ENCODE results near the gene RNASEH2C. TPM values are rescaled to one million over a fixed set of nuclear protein-coding genes. Genes with fewer than 3 reads are reported as not detected.

The RNASEH2C gene
- total RNA-seq, 1 experiment from 2014 or later = 76.4 TPM

DNA sequence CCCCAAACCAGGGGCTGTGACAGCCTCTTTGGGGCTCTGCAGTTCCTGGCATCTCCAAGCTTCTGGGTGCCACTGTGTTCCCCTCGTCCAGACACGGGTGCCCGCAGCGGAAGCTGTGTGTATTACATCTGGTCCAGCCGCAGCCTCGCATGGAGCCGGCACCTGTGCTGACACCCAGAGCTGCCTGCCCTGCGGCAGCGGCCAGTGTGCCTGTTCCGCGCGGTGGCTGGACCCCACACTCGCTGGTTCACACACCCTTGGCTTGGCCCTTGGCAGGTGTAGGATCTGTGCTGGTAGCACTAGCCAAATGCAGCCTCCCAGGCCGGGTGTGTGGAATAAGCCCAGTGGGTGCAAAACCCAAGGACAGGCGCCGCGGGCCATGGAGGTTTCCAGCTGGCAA is 24.5 kb upstream of the RNASEH2C start:
- BruUV-seq (replicated peaks) = no TSS peak
- ChIA-PET POLR2A (no interaction called here), CTCF (interaction anchor here (0.6 to 1.6 kb wide), 17 partner anchors 24 to 213 kb away, joined by 3 to 17 read pairs (median 5); partner anchors contain the start of genes CCDC85B, MUS81, OVOL1 and RNASEH2C)
- H3K4me1 Mint-ChIP-seq (ENCODE audit: low read depth, unreplicated experiment) = no peaks in the 10 kb centered on the region
- no peak for DNase-seq
- H3K36me3 Mint-ChIP-seq (ENCODE audit: insufficient read depth, unreplicated experiment) = no peaks in the 10 kb centered on the region
- no peak overlapping the region for H3K27ac Mint-ChIP-seq (ENCODE audit: unreplicated experiment)
- TF ChIP-seq, protein P1, sequence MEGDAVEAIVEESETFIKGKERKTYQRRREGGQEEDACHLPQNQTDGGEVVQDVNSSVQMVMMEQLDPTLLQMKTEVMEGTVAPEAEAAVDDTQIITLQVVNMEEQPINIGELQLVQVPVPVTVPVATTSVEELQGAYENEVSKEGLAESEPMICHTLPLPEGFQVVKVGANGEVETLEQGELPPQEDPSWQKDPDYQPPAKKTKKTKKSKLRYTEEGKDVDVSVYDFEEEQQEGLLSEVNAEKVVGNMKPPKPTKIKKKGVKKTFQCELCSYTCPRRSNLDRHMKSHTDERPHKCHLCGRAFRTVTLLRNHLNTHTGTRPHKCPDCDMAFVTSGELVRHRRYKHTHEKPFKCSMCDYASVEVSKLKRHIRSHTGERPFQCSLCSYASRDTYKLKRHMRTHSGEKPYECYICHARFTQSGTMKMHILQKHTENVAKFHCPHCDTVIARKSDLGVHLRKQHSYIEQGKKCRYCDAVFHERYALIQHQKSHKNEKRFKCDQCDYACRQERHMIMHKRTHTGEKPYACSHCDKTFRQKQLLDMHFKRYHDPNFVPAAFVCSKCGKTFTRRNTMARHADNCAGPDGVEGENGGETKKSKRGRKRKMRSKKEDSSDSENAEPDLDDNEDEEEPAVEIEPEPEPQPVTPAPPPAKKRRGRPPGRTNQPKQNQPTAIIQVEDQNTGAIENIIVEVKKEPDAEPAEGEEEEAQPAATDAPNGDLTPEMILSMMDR (IDR thresholded peaks at IDR 0.05; ENCODE audit: insufficient read depth in 1 of 2, low read depth in 1 of 2, low read length in 1 of 2, severe bottlenecking in 1 of 2, unreplicated experiment in 1 of 2) = no peak
- no peaks in the 10 kb centered on the region; the same call in none of the 2 replicates for H3K27me3 ChIP-seq (replicated peaks; ENCODE audit: control insufficient read depth, insufficient read depth, low read length)
- no peak overlapping the region for H3K4me3 ChIP-seq (ENCODE audit: low read depth, low read length)
- no peak overlapping the region for H3K4me3 Mint-ChIP-seq (ENCODE audit: unreplicated experiment)
- no peaks in the 10 kb centered on the region for H3K4me1 ChIP-seq
- intact Hi-C loops (cut with micrococcal nuclease; ENCODE audit: unreplicated experiment) = no loop called here
- no peaks in the 10 kb centered on the region for H3K9me3 Mint-ChIP-seq (ENCODE audit: unreplicated experiment)
- no peaks in the 10 kb centered on the region for H3K36me3 ChIP-seq (ENCODE audit: control insufficient read depth, insufficient read depth, low read length)
- H3K9me3 ChIP-seq = no peaks in the 10 kb centered on the region
- H3K27me3 Mint-ChIP-seq (ENCODE audit: insufficient read depth, unreplicated experiment) = peaks cover 4% of the 10 kb centered on the region

DNA sequence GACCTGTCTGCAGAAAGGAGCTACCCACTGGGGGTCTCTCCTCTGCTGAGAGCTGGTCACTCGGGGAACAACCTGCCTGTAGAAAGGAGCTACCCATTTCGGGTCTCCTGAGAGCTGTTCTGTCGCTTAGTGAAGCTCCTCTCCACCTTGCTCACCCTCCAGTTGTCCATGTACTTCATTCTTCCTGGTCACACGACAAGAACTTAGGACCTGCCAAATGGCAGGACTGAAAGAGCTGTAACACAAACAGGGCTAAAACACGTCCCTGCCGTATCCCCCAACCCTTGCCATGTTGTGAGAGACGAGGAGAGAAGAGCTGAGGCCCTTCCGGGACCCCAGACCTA is 24.1 kb upstream of the RNASEH2C start:
- intact Hi-C loops (cut with micrococcal nuclease; ENCODE audit: unreplicated experiment) = loop anchor here (1.0 kb wide), 1 partner anchor 74 kb away; no protein-coding TSS in a partner anchor
- DNase-seq = no peak
- no peaks in the 10 kb centered on the region for H3K36me3 Mint-ChIP-seq (ENCODE audit: insufficient read depth, unreplicated experiment)
- Histone ChIP-seq H3K27me3 (replicated peaks; ENCODE audit: control insufficient read depth, insufficient read depth, low read length) (no peaks in the 10 kb centered on the region; the same call in none of the 2 replicates), H3K4me3 (ENCODE audit: low read depth, low read length) (no peak overlapping the region), H3K4me1 (no peaks in the 10 kb centered on the region), H3K36me3 (ENCODE audit: control insufficient read depth, insufficient read depth, low read length) (no peaks in the 10 kb centered on the region), H3K9me3 (no peaks in the 10 kb centered on the region)
- ChIA-PET CTCF (interaction anchor here (0.6 to 1.6 kb wide), 17 partner anchors 24 to 214 kb away, joined by 3 to 17 read pairs (median 5); partner anchors contain the start of genes CCDC85B, MUS81, OVOL1 and RNASEH2C), POLR2A (no interaction called here)
- TF ChIP-seq, protein P1 (IDR thresholded peaks at IDR 0.05; ENCODE audit: insufficient read depth in 1 of 2, low read depth in 1 of 2, low read length in 1 of 2, severe bottlenecking in 1 of 2, unreplicated experiment in 1 of 2) = no peak
- H3K4me1 Mint-ChIP-seq (ENCODE audit: low read depth, unreplicated experiment) = no peaks in the 10 kb centered on the region
- BruUV-seq (replicated peaks) = no TSS peak
- H3K27me3 Mint-ChIP-seq (ENCODE audit: insufficient read depth, unreplicated experiment) = peaks cover 4% of the 10 kb centered on the region
- H3K27ac Mint-ChIP-seq (ENCODE audit: unreplicated experiment) = no peak overlapping the region
- no peaks in the 10 kb centered on the region for H3K9me3 Mint-ChIP-seq (ENCODE audit: unreplicated experiment)
- no peak overlapping the region for H3K4me3 Mint-ChIP-seq (ENCODE audit: unreplicated experiment)

DNA sequence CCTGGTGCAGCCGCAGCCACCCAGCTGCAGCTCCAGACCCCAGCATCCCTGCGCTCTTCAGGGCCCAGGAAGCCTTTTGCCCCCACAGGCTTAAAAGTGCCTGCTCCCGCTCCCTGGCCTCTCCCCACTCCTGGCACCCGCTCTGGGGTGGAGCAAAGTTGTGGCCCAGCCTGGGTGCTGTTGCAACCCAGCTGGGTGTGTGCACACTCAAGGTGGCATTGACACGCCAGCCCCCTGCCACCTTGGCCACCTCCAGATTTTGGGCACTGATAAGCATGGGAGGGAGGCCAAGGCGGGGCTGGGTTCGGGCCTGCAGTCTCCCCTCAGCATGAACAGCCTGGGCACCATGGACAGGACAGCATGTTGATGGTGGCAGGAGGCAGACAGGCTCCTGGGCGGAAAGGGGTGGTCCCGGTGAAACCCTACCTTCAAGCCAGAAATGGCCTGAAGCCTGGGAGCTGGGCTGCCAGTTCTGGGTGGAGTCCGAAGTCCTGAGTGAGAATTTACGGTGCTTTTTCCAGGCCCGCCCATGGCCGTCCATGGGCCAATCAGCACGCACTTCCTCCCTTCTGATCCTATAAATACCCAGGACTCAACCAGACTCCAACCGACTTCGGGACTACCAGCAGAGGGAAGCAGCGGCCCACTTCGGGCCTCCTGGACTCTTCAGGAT is 23.6 kb upstream of the RNASEH2C start:
- ChIA-PET CTCF (interaction anchor here (0.6 to 1.6 kb wide), 16 partner anchors 23 to 214 kb away, joined by 3 to 17 read pairs (median 5); partner anchors contain the start of genes CCDC85B, MUS81, OVOL1 and RNASEH2C), POLR2A (no interaction called here)
- no TSS peak for BruUV-seq (replicated peaks)
- peak; percentile 70 to 76 for DNase-seq
- TF ChIP-seq, protein P1 (IDR thresholded peaks at IDR 0.05; ENCODE audit: insufficient read depth in 1 of 2, low read depth in 1 of 2, low read length in 1 of 2, severe bottlenecking in 1 of 2, unreplicated experiment in 1 of 2) = peak; percentile 47 to 66
- Mint-ChIP-seq H3K9me3 (ENCODE audit: unreplicated experiment) (no peaks in the 10 kb centered on the region), H3K36me3 (ENCODE audit: insufficient read depth, unreplicated experiment) (no peaks in the 10 kb centered on the region), H3K27me3 (ENCODE audit: insufficient read depth, unreplicated experiment) (peaks cover 4% of the 10 kb centered on the region), H3K4me1 (ENCODE audit: low read depth, unreplicated experiment) (no peaks in the 10 kb centered on the region), H3K27ac (ENCODE audit: unreplicated experiment) (no peak overlapping the region), H3K4me3 (ENCODE audit: unreplicated experiment) (no peak overlapping the region)
- intact Hi-C loops (cut with micrococcal nuclease; ENCODE audit: unreplicated experiment) = loop anchor here (1.0 kb wide), 1 partner anchor 74 kb away; no protein-coding TSS in a partner anchor
- Histone ChIP-seq H3K27me3 (replicated peaks; ENCODE audit: control insufficient read depth, insufficient read depth, low read length) (no peaks in the 10 kb centered on the region; the same call in none of the 2 replicates), H3K36me3 (ENCODE audit: control insufficient read depth, insufficient read depth, low read length) (no peaks in the 10 kb centered on the region), H3K4me3 (ENCODE audit: low read depth, low read length) (no peak overlapping the region), H3K4me1 (no peaks in the 10 kb centered on the region), H3K9me3 (no peaks in the 10 kb centered on the region)
